ENCODE data around the gene ACP5.
A peak's percentile ranks its signal among the peaks of the same experiment; 100 is the strongest.

The ACP5 gene

GRCh38 chr19:11540645-11541044 is 36.8 kb downstream of the ACP5 start:
- TF ChIP-seq CTCF (IDR thresholded peaks at IDR 0.05; ENCODE audit: low read depth, low read length) = no peak
- H3K4me3 ChIP-seq (ENCODE audit: low read depth, low read length) = no peak overlapping the region

- peak overlapping the region; percentile 63 for H3K4me3 ChIP-seq (ENCODE audit: low read depth, low read length)
- TF ChIP-seq CTCF (IDR thresholded peaks at IDR 0.05; ENCODE audit: low read depth, low read length) = no peak
Observed at GRCh38 chr19:11539495-11540365, 37.7 kb downstream of the ACP5 start.

GRCh38 chr19:11538232-11539036 is 39.0 kb downstream of the ACP5 start, which contains the start of gene CNN1:
TSS of gene CNN1 (plus strand) at chr19:11538851. CDS start at chr19:11538928, 77 bp downstream.
- no peak for TF ChIP-seq CTCF (IDR thresholded peaks at IDR 0.05; ENCODE audit: low read depth, low read length)
- H3K4me3 ChIP-seq (ENCODE audit: low read depth, low read length) = peak within 1 kb of the TSS; percentile 63

- peak; percentile 92 for TF ChIP-seq CTCF (IDR thresholded peaks at IDR 0.05; ENCODE audit: low read depth, low read length)
- peak overlapping the region; percentile 38 for H3K4me3 ChIP-seq (ENCODE audit: low read depth, low read length)
Observed at GRCh38 chr19:11535792-11536595, 41.5 kb downstream of the ACP5 start.

- TF ChIP-seq CTCF (IDR thresholded peaks at IDR 0.05; ENCODE audit: low read depth, low read length) = no peak
- H3K4me3 ChIP-seq (ENCODE audit: low read depth, low read length) = no peak overlapping the region
Observed at GRCh38 chr19:11534948-11535347, 42.5 kb downstream of the ACP5 start.

GRCh38 chr19:11534538-11534937 is 42.9 kb downstream of the ACP5 start:
- TF ChIP-seq CTCF (IDR thresholded peaks at IDR 0.05; ENCODE audit: low read depth, low read length) = no peak
- no peak overlapping the region for H3K4me3 ChIP-seq (ENCODE audit: low read depth, low read length)

Data from WI38 (cell line).